Endothelial cell of umbilical vein (primary cell): ENCODE data around the gene KCNQ2. TPM values are rescaled to one million over a fixed set of nuclear protein-coding genes. Genes with fewer than 3 reads are reported as not detected.

Source experiments
- BruUV-seq: library from RNA; stranded (reverse); fragments of 400-500 nt; replicated peaks from 2 replicates; lab custom pipeline; 2021; lab: Mats Ljungman, UMichigan
- CTCF ChIA-PET: fragments of 300-600, 350-600 bp; sonication (Branson Sonifier 250); formaldehyde crosslinking; loops from one replicate; lab custom pipeline; 2021; ENCODE audit warnings: antibody characterized with exemption, inconsistent platforms; lab: Charles Lee
- POLR2A ChIA-PET: fragments of 300-600, 350-600 bp; sonication (Branson Sonifier 250); formaldehyde crosslinking; loops from one replicate; lab custom pipeline; 2021; ENCODE audit warnings: antibody characterized with exemption, inconsistent platforms; lab: Charles Lee
- DNase-seq: peaks from one replicate; pipeline ENCODE4 v3.0.0-alpha.2; 2011; ENCODE audit warnings: low read depth, low spot score
- FAIRE-seq: peaks from 2 replicates; lab custom pipeline; 2011; peaks lifted over from hg19 to GRCh38; lab: Jason Lieb, UNC
- H2AFZ ChIP-seq: 2 replicates; pipeline ENCODE4 v1.6.0; 2012; ENCODE audit warnings: low read depth, low read length, control low read depth, inconsistent platforms
- H3K27ac ChIP-seq: 2 replicates; pipeline ENCODE4 v1.5.1; 2011; ENCODE audit warnings: low read depth, mild to moderate bottlenecking, control low read depth, low read length, moderate library complexity; ENCODE audit not compliant: insufficient read depth
- H3K27me3 ChIP-seq, 2 experiments: 2 replicates each; pipeline versions ENCODE4 v1.6.0 to v1.6.1; 2011; ENCODE audit warnings: low read length in 2 of 2, mixed read lengths in 1 of 2; ENCODE audit not compliant: control insufficient read depth in 2 of 2, insufficient read depth in 2 of 2
- H3K36me3 ChIP-seq, 2 experiments: 2 replicates in 1 of 2; 3 replicates in 1 of 2; pipeline ENCODE4 v1.5.1; 2011; ENCODE audit warnings: low read length in 2 of 2, mild to moderate bottlenecking in 1 of 2, moderate library complexity in 1 of 2; ENCODE audit not compliant: control insufficient read depth in 2 of 2, insufficient read depth in 2 of 2; ENCODE audit errors: extremely low read depth in 1 of 2
- H3K4me1 ChIP-seq: 3 replicates; pipeline ENCODE4 v1.5.1; 2011; ENCODE audit warnings: mild to moderate bottlenecking, low read length; ENCODE audit not compliant: control insufficient read depth, insufficient read depth; ENCODE audit errors: extremely low read depth
- H3K4me2 ChIP-seq: 2 replicates; pipeline ENCODE4 v1.6.1; 2011; ENCODE audit warnings: low read length, control low read depth, mixed read lengths; ENCODE audit not compliant: insufficient read depth
- H3K4me3 ChIP-seq, 3 experiments: fragments of 200-600 bp in 1 of 3; sonication (generic), shearing (Covaris generic) in 1 of 3; replicated peaks in 1 of 3; 2 replicates each; pipeline ENCODE4 v1.5.1; 2011 to 2016; ENCODE audit warnings: control low read depth in 3 of 3, low read length in 3 of 3, mild to moderate bottlenecking in 2 of 3, inconsistent platforms in 1 of 3, low read depth in 1 of 3, moderate library complexity in 1 of 3; ENCODE audit not compliant: insufficient read depth in 1 of 3
- H3K79me2 ChIP-seq: 2 replicates; pipeline ENCODE4 v1.6.0; 2012; ENCODE audit warnings: low read length, inconsistent platforms; ENCODE audit not compliant: control insufficient read depth, insufficient read depth
- H3K9ac ChIP-seq: replicated peaks from 2 replicates; pipeline ENCODE3; 2011; ENCODE audit warnings: low read length, control low read depth; ENCODE audit not compliant: insufficient read depth; ENCODE audit errors: extremely low read depth
- H3K9me1 ChIP-seq: replicated peaks from 3 replicates; pipeline ENCODE4 v1.6.0; 2011; ENCODE audit warnings: mild to moderate bottlenecking, low read length; ENCODE audit not compliant: control insufficient read depth, insufficient read depth; ENCODE audit errors: extremely low read depth
- H3K9me3 ChIP-seq: replicated peaks from 2 replicates; pipeline ENCODE4 v1.5.1; 2012; ENCODE audit warnings: low read length, inconsistent platforms; ENCODE audit not compliant: control insufficient read depth, insufficient read depth
- H4K20me1 ChIP-seq: replicated peaks from 2 replicates; pipeline ENCODE3; 2011; ENCODE audit warnings: mild to moderate bottlenecking, low read length; ENCODE audit not compliant: control insufficient read depth, insufficient read depth; ENCODE audit errors: extremely low read depth
- CTCF ChIP-seq, 2 donors: IDR thresholded peaks; 1 replicate in 1 of 2; 2 replicates in 1 of 2; pipeline ENCODE4 v1.5.1; 2011; ENCODE audit warnings: low read length in 2 of 2, mild to moderate bottlenecking in 2 of 2, moderate library complexity in 2 of 2, control low read depth in 1 of 2, inconsistent platforms in 1 of 2, low read depth in 1 of 2; ENCODE audit not compliant: insufficient read depth in 1 of 2; ENCODE audit errors: extremely low read depth in 1 of 2
- EZH2 ChIP-seq: IDR thresholded peaks from 2 replicates; pipeline ENCODE4 v1.6.1; 2012; ENCODE audit warnings: borderline replicate concordance, low read depth, mild to moderate bottlenecking, moderate library complexity, low read length, inconsistent platforms; ENCODE audit not compliant: severe bottlenecking
- FOS ChIP-seq: IDR thresholded peaks from 2 replicates; pipeline ENCODE4 v1.6.1; 2011; ENCODE audit warnings: mild to moderate bottlenecking, low read length, moderate library complexity, borderline replicate concordance; ENCODE audit not compliant: insufficient read depth
- GATA2 ChIP-seq: IDR thresholded peaks from 2 replicates; pipeline ENCODE4 v1.7.0; 2011; ENCODE audit warnings: low read depth, mild to moderate bottlenecking, moderate library complexity, mixed read lengths, low read length; ENCODE audit not compliant: insufficient read length, insufficient read depth
- JUN ChIP-seq: IDR thresholded peaks from 2 replicates; pipeline ENCODE4 v1.6.1; 2011; ENCODE audit warnings: borderline replicate concordance, low read depth; ENCODE audit not compliant: insufficient read length, insufficient read depth
- MAX ChIP-seq: IDR thresholded peaks from 2 replicates; pipeline ENCODE4 v1.6.1; 2011; ENCODE audit not compliant: insufficient read depth, insufficient read length
- MYC ChIP-seq: IDR thresholded peaks from one replicate; pipeline ENCODE4 v1.6.1; 2011; ENCODE audit warnings: mild to moderate bottlenecking, low read depth, low read length
- POLR2A ChIP-seq: IDR thresholded peaks from 2 replicates; pipeline ENCODE4 v1.6.1; 2012; ENCODE audit warnings: low read depth, mild to moderate bottlenecking, control low read depth, low read length
- POLR2AphosphoS5 ChIP-seq: IDR thresholded peaks from 2 replicates; pipeline ENCODE4 v1.6.1; 2012; ENCODE audit warnings: low read depth, mild to moderate bottlenecking, control low read depth, low read length, moderate library complexity; ENCODE audit not compliant: insufficient read depth
- dilution Hi-C: fragments of 300-500 bp; cut with MboI; formaldehyde crosslinking; loops from one replicate; pipeline ENCODE4 v1.15.0; 2019; ENCODE audit warnings: low sequenced_read_pairs; ENCODE audit not compliant: extremely low pct_ligation_motif_present
- intact Hi-C: fragments of 100-400 bp; cut with micrococcal nuclease; formaldehyde crosslinking; loops from one replicate; pipeline ENCODE4 v1.10.0; 2022
- polyA plus RNA-seq, 4 experiments: library from polyadenylated mRNA; depleted of rRNA in 3 of 4; stranded (reverse) in 3 of 4; unstranded in 1 of 4; fragments of >200 nt; gene quantifications; 2 replicates each; pipeline versions ENCODE4 v1.2.1 to v1.2.3, GENCODE V29; 2011 to 2012; ENCODE audit warnings: missing spikeins in 1 of 4
- total RNA-seq: library from RNA; stranded (reverse); gene quantifications from 2 replicates; pipeline ENCODE4 v1.2.3, GENCODE V29; 2021

Gene KCNQ2
- total and polyA plus RNA-seq, 2 donors (not counting 3 experiments of a cell fraction or from before 2014, with no cell fraction given), result not detected

GRCh38 chr20:63366390-63367365 is 105.8 kb downstream of the KCNQ2 start:
- dilution Hi-C loops, result no loop called here
- no peak overlapping the region for H3K27ac ChIP-seq

GRCh38 chr20:63365601-63366389 is 106.7 kb downstream of the KCNQ2 start:
- no peaks in the 10 kb centered on the region for H3K9me1 ChIP-seq
- no TSS peak for BruUV-seq
- H3K4me1 ChIP-seq, result no peaks in the 10 kb centered on the region
- dilution Hi-C loops (no loop called here), intact Hi-C loops (no loop called here)
- no peaks in the 10 kb centered on the region for H3K79me2 ChIP-seq
- H3K36me3 ChIP-seq, result no peaks in the 10 kb centered on the region
- FAIRE-seq (no peak), DNase-seq (no peak)
- CTCF ChIA-PET, result no interaction called here
- H3K4me2 ChIP-seq, result no peak overlapping the region
- POLR2A ChIA-PET, result no interaction called here
- no peaks in the 10 kb centered on the region for H3K9me3 ChIP-seq
- TF ChIP-seq JUN, result no peak
- TF ChIP-seq POLR2A, result no peak
- TF ChIP-seq MAX, result no peak
- no peak for TF ChIP-seq GATA2
- no peak for TF ChIP-seq POLR2AphosphoS5
- TF ChIP-seq FOS, result no peak
- no peak for TF ChIP-seq MYC
- TF ChIP-seq EZH2, result no peak
- no peak for TF ChIP-seq CTCF (IDR thresholded peaks at IDR 0.05; ENCODE audit: extremely low read depth in 1 of 2, insufficient read depth in 1 of 2, low read depth in 1 of 2, low read length in 2 of 2)
- peaks cover 4 to 7% of the 10 kb centered on the region in 2 experiments for H3K27me3 ChIP-seq
- H4K20me1 ChIP-seq, result no peaks in the 10 kb centered on the region
- no peak overlapping the region for H2AFZ ChIP-seq
- no peak overlapping the region for H3K9ac ChIP-seq
- no peak overlapping the region for H3K27ac ChIP-seq
- no peak overlapping the region for H3K4me3 ChIP-seq

More at GRCh38 chr20:63366390-63367365, 105.8 kb downstream of the KCNQ2 start:
- intact Hi-C loops, result no loop called here
- Histone ChIP-seq H3K79me2 (no peaks in the 10 kb centered on the region), H3K9me3 (no peaks in the 10 kb centered on the region), H3K4me3 (no peak overlapping the region), H2AFZ (no peak overlapping the region), H3K4me1 (no peaks in the 10 kb centered on the region), H3K36me3 (no peaks in the 10 kb centered on the region), H3K27me3 (peaks cover 2 to 7% of the 10 kb centered on the region in 2 experiments), H3K4me2 (no peak overlapping the region), H3K9me1 (no peaks in the 10 kb centered on the region), H3K9ac (no peak overlapping the region), H4K20me1 (no peaks in the 10 kb centered on the region)
- FAIRE-seq, result no peak
- TF ChIP-seq POLR2AphosphoS5 (no peak), EZH2 (no peak), FOS (no peak), POLR2A (no peak)
- POLR2A ChIA-PET, result no interaction called here
- no TSS peak for BruUV-seq
- no peak for DNase-seq
- CTCF ChIA-PET, result no interaction called here
